Endodermal cell (in vitro differentiated cells): ENCODE results near the gene ZNF516. TPM values are rescaled to one million over a fixed set of nuclear protein-coding genes. Genes with fewer than 3 reads are reported as not detected.
A peak's percentile ranks its signal among the peaks of the same experiment; 100 is the strongest.

ENCODE experiments used
- DNase-seq: peaks from one replicate; pipeline ENCODE4 v3.0.0-alpha.2; 2017
- H3K27ac ChIP-seq: 2 replicates; pipeline ENCODE4 v1.5.1; 2013; ENCODE audit warnings: mild to moderate bottlenecking, low read depth, low read length, moderate library complexity
- H3K27me3 ChIP-seq: 2 replicates; pipeline ENCODE4 v1.6.1; 2013; ENCODE audit warnings: mild to moderate bottlenecking, low read length, moderate library complexity; ENCODE audit not compliant: insufficient read depth, control insufficient read depth, poor library complexity, severe bottlenecking
- H3K36me3 ChIP-seq: 2 replicates; pipeline ENCODE4 v1.7.0; 2013; ENCODE audit warnings: mild to moderate bottlenecking, low read length, moderate library complexity; ENCODE audit not compliant: control insufficient read depth, insufficient read depth
- H3K4me1 ChIP-seq: one replicate; pipeline ENCODE4 v1.7.0; 2013; ENCODE audit warnings: low read length; ENCODE audit not compliant: control insufficient read depth, insufficient read depth
- H3K4me3 ChIP-seq: 2 replicates; pipeline ENCODE4 v1.5.1; 2013; ENCODE audit warnings: mild to moderate bottlenecking, low read length, moderate library complexity
- H3K9ac ChIP-seq: 2 replicates; pipeline ENCODE4 v1.6.1; 2013; ENCODE audit warnings: mild to moderate bottlenecking, low read length, moderate library complexity; ENCODE audit not compliant: poor library complexity, severe bottlenecking; ENCODE audit errors: extremely low read depth
- H3K9me3 ChIP-seq: 2 replicates; pipeline ENCODE4 v1.6.1; 2013; ENCODE audit warnings: mild to moderate bottlenecking, low read length, moderate library complexity; ENCODE audit not compliant: control insufficient read depth
- H3K27ac Mint-ChIP-seq: 2 replicates; pipeline ENCODE4 v1.8.0; 2020; ENCODE audit warnings: mixed read lengths
- H3K27me3 Mint-ChIP-seq: 2 replicates; pipeline ENCODE4 v1.8.0; 2021; ENCODE audit warnings: mild to moderate bottlenecking, mixed read lengths; ENCODE audit not compliant: insufficient read depth
- H3K36me3 Mint-ChIP-seq: 2 replicates; pipeline ENCODE4 v1.8.0; 2020; ENCODE audit warnings: low read depth, mixed read lengths
- H3K4me1 Mint-ChIP-seq: 2 replicates; pipeline ENCODE4 v1.8.0; 2020; ENCODE audit warnings: mixed read lengths
- H3K4me3 Mint-ChIP-seq: 2 replicates; pipeline ENCODE4 v1.8.0; 2020; ENCODE audit warnings: mild to moderate bottlenecking, moderate library complexity, mixed read lengths
- H3K9me3 Mint-ChIP-seq: 2 replicates; pipeline ENCODE4 v1.8.0; 2020; ENCODE audit warnings: mild to moderate bottlenecking, mixed read lengths
- CTCF ChIP-seq: fragments of 200-600 bp; sonication (generic); conservative IDR thresholded peaks from 2 replicates; pipeline ENCODE4 v1.5.0; 2021; ENCODE audit warnings: antibody characterized with exemption, mild to moderate bottlenecking
- WGBS, 2 experiments: methylation state at CpG; one replicate each; pipeline versions ENCODE4 v1.1.5 to v1.1.7; 2013; ENCODE audit warnings: missing lambda C conversion rate in 2 of 2, mixed read lengths in 1 of 2; ENCODE audit not compliant: insufficient coverage in 1 of 2, insufficient read length in 1 of 2; 5-methylcytosine and 5-hydroxymethylcytosine counted together
- total RNA-seq, 2 donors: library from RNA; stranded (reverse); fragmentation: NEBNext Ultra II Directional in 1 of 2; extraction: Animal tissue kit (Norgen Biotek cat#: 25700) in 1 of 2; gene quantifications; 2 replicates in 1 of 2; 3 replicates in 1 of 2; pipeline ENCODE4 v1.2.1, GENCODE V29; 2021

Gene ZNF516
- total RNA-seq, 2 donors from 2014 or later, result 60.2 to 77.9 TPM

GRCh38 chr18:76467371-76468190 lies 27.5 kb downstream of the ZNF516 start:
- H3K27ac Mint-ChIP-seq, result no peak overlapping the region
- no peak for TF ChIP-seq CTCF
- Histone ChIP-seq H3K4me3 (no peak overlapping the region), H3K36me3 (no peaks in the 10 kb centered on the region), H3K27me3 (no peaks in the 10 kb centered on the region), H3K4me1 (no peaks in the 10 kb centered on the region), H3K27ac (no peak overlapping the region), H3K9ac (no peak overlapping the region), H3K9me3 (no peaks in the 10 kb centered on the region)
- H3K4me1 Mint-ChIP-seq, result peaks cover 10% of the 10 kb centered on the region
- no peaks in the 10 kb centered on the region for H3K9me3 Mint-ChIP-seq
- WGBS, 2 experiments, result 91 to 92% methylated on average over 16 to 19 of the region's 19 CpGs
- peak; percentile 39 for DNase-seq
- H3K27me3 Mint-ChIP-seq, result no peaks in the 10 kb centered on the region
- H3K36me3 Mint-ChIP-seq, result peaks cover 25% of the 10 kb centered on the region
- no peak overlapping the region for H3K4me3 Mint-ChIP-seq

- Mint-ChIP-seq H3K27ac (no peak overlapping the region), H3K9me3 (no peaks in the 10 kb centered on the region), H3K36me3 (peaks cover 31% of the 10 kb centered on the region), H3K4me3 (no peak overlapping the region), H3K27me3 (no peaks in the 10 kb centered on the region), H3K4me1 (peaks cover 10% of the 10 kb centered on the region)
- Histone ChIP-seq H3K36me3 (peaks cover 2% of the 10 kb centered on the region), H3K9me3 (no peaks in the 10 kb centered on the region), H3K4me1 (no peaks in the 10 kb centered on the region), H3K9ac (no peak overlapping the region), H3K27ac (no peak overlapping the region), H3K4me3 (no peak overlapping the region), H3K27me3 (no peaks in the 10 kb centered on the region)
- DNase-seq, result peak; percentile 37
- 94 to 95% methylated on average over 17 to 20 of the region's 20 CpGs for WGBS, 2 experiments
- no peak for TF ChIP-seq CTCF
Observed at GRCh38 chr18:76466410-76466991, 28.5 kb downstream of the ZNF516 start.

- Mint-ChIP-seq H3K27me3 (no peaks in the 10 kb centered on the region), H3K36me3 (peaks cover 36% of the 10 kb centered on the region), H3K9me3 (no peaks in the 10 kb centered on the region), H3K27ac (no peak overlapping the region), H3K4me1 (peaks cover 10% of the 10 kb centered on the region), H3K4me3 (no peak overlapping the region)
- no peak for TF ChIP-seq CTCF
- Histone ChIP-seq H3K9me3 (no peaks in the 10 kb centered on the region), H3K36me3 (peaks cover 5% of the 10 kb centered on the region), H3K27me3 (no peaks in the 10 kb centered on the region), H3K4me1 (no peaks in the 10 kb centered on the region), H3K27ac (no peak overlapping the region), H3K9ac (no peak overlapping the region), H3K4me3 (no peak overlapping the region)
- peak; percentile 37 for DNase-seq
- WGBS, 2 experiments, result 94 to 97% methylated on average over 19 to 23 of the region's 23 CpGs
Observed at GRCh38 chr18:76465630-76466409, 29.2 kb downstream of the ZNF516 start.
